Measurements from ENCODE around the gene DAB1. TPM values are rescaled to one million over a fixed set of nuclear protein-coding genes. Genes with fewer than 3 reads are reported as not detected.

DAB1 gene
- polyA plus RNA-seq, 1 donor from 2014 or later = 11.4 TPM

DNA sequence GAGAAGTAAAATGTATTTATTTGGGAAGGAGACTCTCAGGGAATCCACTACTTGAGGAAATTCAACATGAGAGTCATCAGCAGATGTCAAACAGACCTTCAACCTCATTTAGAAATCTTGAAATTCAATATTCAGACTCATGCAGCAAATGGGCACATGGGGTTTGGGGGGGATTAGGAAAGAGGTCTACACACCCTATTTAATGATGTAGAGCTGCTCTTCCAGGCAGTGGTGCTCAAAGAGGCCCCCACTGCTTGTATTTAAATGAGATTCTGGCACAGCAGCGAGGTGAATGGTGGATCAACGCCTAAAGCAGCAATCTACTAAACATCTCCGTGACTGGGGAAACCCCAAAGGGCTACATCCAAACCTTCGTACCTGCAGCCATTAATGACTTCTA, 244.9 kb downstream of the DAB1 start:
- Histone ChIP-seq H3K9ac (ENCODE audit: low read length) (no peak overlapping the region), H3K4me3 (ENCODE audit: low read length) (no peak overlapping the region), H4K20me1 (ENCODE audit: insufficient read depth) (no peaks in the 10 kb centered on the region), H2AFZ (ENCODE audit: low read depth, low read length) (no peak overlapping the region), H3K4me2 (ENCODE audit: low read length) (no peak overlapping the region), H3K36me3 (ENCODE audit: insufficient read depth, low read length) (no peaks in the 10 kb centered on the region), H3K9me3 (ENCODE audit: low read length) (no peaks in the 10 kb centered on the region), H3K27me3 (ENCODE audit: insufficient read depth, low read depth, low read length) (no peaks in the 10 kb centered on the region), H3F3A (ENCODE audit: insufficient read depth, low read length, poor library complexity, severe bottlenecking) (no peaks in the 10 kb centered on the region), H3K9me2 (ENCODE audit: insufficient read depth, low read length) (no peaks in the 10 kb centered on the region), H3K27ac (ENCODE audit: low read length) (no peak overlapping the region), H3K79me2 (replicated peaks; ENCODE audit: insufficient read depth, low read length) (no peaks in the 10 kb centered on the region)
- TF ChIP-seq, protein P1, sequence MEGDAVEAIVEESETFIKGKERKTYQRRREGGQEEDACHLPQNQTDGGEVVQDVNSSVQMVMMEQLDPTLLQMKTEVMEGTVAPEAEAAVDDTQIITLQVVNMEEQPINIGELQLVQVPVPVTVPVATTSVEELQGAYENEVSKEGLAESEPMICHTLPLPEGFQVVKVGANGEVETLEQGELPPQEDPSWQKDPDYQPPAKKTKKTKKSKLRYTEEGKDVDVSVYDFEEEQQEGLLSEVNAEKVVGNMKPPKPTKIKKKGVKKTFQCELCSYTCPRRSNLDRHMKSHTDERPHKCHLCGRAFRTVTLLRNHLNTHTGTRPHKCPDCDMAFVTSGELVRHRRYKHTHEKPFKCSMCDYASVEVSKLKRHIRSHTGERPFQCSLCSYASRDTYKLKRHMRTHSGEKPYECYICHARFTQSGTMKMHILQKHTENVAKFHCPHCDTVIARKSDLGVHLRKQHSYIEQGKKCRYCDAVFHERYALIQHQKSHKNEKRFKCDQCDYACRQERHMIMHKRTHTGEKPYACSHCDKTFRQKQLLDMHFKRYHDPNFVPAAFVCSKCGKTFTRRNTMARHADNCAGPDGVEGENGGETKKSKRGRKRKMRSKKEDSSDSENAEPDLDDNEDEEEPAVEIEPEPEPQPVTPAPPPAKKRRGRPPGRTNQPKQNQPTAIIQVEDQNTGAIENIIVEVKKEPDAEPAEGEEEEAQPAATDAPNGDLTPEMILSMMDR (IDR thresholded peaks at IDR 0.05; ENCODE audit: poor library complexity, severe bottlenecking) = no peak
- no peak for TF ChIP-seq POLR2AphosphoS5 (IDR thresholded peaks at IDR 0.05)
- no peak for TF ChIP-seq RAD21 (conservative IDR thresholded peaks at IDR 0.05)
- no peak for TF ChIP-seq SMC3 (conservative IDR thresholded peaks at IDR 0.05; ENCODE audit: poor library complexity)
- TF ChIP-seq, protein P2, sequence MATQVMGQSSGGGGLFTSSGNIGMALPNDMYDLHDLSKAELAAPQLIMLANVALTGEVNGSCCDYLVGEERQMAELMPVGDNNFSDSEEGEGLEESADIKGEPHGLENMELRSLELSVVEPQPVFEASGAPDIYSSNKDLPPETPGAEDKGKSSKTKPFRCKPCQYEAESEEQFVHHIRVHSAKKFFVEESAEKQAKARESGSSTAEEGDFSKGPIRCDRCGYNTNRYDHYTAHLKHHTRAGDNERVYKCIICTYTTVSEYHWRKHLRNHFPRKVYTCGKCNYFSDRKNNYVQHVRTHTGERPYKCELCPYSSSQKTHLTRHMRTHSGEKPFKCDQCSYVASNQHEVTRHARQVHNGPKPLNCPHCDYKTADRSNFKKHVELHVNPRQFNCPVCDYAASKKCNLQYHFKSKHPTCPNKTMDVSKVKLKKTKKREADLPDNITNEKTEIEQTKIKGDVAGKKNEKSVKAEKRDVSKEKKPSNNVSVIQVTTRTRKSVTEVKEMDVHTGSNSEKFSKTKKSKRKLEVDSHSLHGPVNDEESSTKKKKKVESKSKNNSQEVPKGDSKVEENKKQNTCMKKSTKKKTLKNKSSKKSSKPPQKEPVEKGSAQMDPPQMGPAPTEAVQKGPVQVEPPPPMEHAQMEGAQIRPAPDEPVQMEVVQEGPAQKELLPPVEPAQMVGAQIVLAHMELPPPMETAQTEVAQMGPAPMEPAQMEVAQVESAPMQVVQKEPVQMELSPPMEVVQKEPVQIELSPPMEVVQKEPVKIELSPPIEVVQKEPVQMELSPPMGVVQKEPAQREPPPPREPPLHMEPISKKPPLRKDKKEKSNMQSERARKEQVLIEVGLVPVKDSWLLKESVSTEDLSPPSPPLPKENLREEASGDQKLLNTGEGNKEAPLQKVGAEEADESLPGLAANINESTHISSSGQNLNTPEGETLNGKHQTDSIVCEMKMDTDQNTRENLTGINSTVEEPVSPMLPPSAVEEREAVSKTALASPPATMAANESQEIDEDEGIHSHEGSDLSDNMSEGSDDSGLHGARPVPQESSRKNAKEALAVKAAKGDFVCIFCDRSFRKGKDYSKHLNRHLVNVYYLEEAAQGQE (IDR thresholded peaks at IDR 0.05; ENCODE audit: borderline replicate concordance) = no peak
- TF ChIP-seq EZH2 (IDR thresholded peaks at IDR 0.05; ENCODE audit: borderline replicate concordance, insufficient read depth, low read length, poor library complexity, severe bottlenecking) = no peak

DNA sequence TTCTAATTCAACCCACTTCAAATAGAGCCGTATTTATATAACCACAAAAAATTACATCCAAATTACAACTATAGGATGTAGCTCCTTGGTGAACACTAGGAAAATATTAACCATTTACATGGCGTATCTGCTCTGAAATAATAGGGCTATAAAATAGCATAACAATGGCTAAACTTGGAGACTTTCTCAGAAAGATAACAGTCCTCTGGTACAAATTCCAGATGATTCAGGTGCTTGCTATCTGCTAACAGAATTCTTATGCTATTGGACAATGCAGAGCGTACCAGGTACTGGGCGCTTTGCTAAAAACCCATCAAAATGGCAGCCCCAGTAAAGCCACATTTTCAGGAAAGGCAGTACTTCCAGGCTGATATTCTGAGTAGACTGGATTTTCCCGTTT, 248.4 kb downstream of the DAB1 start:
- H4K20me1 ChIP-seq (ENCODE audit: insufficient read depth) = no peaks in the 10 kb centered on the region

More for the DNA sequence above, 248.4 kb downstream of the DAB1 start:
- Histone ChIP-seq H3K9me2 (ENCODE audit: insufficient read depth, low read length) (no peaks in the 10 kb centered on the region), H3K36me3 (ENCODE audit: insufficient read depth, low read length) (no peaks in the 10 kb centered on the region), H3K9ac (ENCODE audit: low read length) (no peak overlapping the region), H3K4me3 (ENCODE audit: low read length) (no peak overlapping the region), H3K27me3 (ENCODE audit: insufficient read depth, low read depth, low read length) (no peaks in the 10 kb centered on the region), H3K27ac (ENCODE audit: low read length) (no peak overlapping the region), H3K79me2 (replicated peaks; ENCODE audit: insufficient read depth, low read length) (no peaks in the 10 kb centered on the region), H2AFZ (ENCODE audit: low read depth, low read length) (no peak overlapping the region), H3K9me3 (ENCODE audit: low read length) (no peaks in the 10 kb centered on the region), H3F3A (ENCODE audit: insufficient read depth, low read length, poor library complexity, severe bottlenecking) (no peaks in the 10 kb centered on the region), H3K4me2 (ENCODE audit: low read length) (no peak overlapping the region)
- TF ChIP-seq, protein P1 (IDR thresholded peaks at IDR 0.05; ENCODE audit: poor library complexity, severe bottlenecking) = no peak
- TF ChIP-seq TAF1 (IDR thresholded peaks at IDR 0.05; ENCODE audit: low read depth) = no peak
- no peak for TF ChIP-seq EP300 (conservative IDR thresholded peaks at IDR 0.05; ENCODE audit: poor library complexity, severe bottlenecking)
- TF ChIP-seq POLR2AphosphoS5 (IDR thresholded peaks at IDR 0.05) = no peak
- TF ChIP-seq MXI1 (conservative IDR thresholded peaks at IDR 0.05; ENCODE audit: poor library complexity, severe bottlenecking) = no peak
- no peak for TF ChIP-seq EZH2 (IDR thresholded peaks at IDR 0.05; ENCODE audit: borderline replicate concordance, insufficient read depth, low read length, poor library complexity, severe bottlenecking)
- no peak for TF ChIP-seq RAD21 (conservative IDR thresholded peaks at IDR 0.05)
- no peak for TF ChIP-seq SMC3 (conservative IDR thresholded peaks at IDR 0.05; ENCODE audit: poor library complexity)
- TF ChIP-seq, protein P2 (IDR thresholded peaks at IDR 0.05; ENCODE audit: borderline replicate concordance) = no peak

All from neural cell (in vitro differentiated cells).